Thyroid gland (tissue), 4 donors: ENCODE data around the gene NEUROD6.

Experiments used
- POLR2A ChIP-seq, 2 donors: fragments of 450-650 bp; IDR thresholded peaks; one replicate each; pipeline ENCODE4 v1.6.1; 2017; ENCODE audit warnings: antibody characterized with exemption in 2 of 2, mild to moderate bottlenecking in 2 of 2, moderate library complexity in 1 of 2
- TF ChIP-seq, protein P1 (sequence below), 6 experiments: fragments of 200-600 bp in 3 of 6; fragments of 450-650 bp in 3 of 6; sonication (generic) in 3 of 6; IDR thresholded peaks; one replicate each; pipeline ENCODE4 v1.5.1; 2016 to 2019; ENCODE audit warnings: antibody characterized with exemption in 6 of 6, mild to moderate bottlenecking in 2 of 6, inconsistent platforms in 1 of 6, moderate library complexity in 1 of 6

DNA sequence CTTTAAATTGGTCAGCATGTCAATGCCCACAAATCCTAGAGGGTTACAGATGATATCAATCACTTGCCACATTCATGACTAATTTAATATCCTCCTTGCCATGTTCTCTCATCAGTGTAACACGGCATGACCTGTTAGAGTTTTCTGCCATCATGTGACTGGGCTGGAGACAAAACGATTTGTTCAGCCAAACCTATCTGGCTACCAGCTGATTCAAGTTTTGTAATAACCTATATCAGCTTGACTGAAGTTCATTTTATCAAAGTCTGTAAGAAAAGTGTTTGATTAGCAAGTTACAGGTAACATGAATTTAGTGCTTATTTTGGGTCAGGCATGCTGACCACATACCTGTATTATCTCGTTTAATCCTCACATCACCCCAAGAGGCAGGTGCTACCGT is 25.7 kb downstream of the NEUROD6 start:
- TF ChIP-seq, protein P1, sequence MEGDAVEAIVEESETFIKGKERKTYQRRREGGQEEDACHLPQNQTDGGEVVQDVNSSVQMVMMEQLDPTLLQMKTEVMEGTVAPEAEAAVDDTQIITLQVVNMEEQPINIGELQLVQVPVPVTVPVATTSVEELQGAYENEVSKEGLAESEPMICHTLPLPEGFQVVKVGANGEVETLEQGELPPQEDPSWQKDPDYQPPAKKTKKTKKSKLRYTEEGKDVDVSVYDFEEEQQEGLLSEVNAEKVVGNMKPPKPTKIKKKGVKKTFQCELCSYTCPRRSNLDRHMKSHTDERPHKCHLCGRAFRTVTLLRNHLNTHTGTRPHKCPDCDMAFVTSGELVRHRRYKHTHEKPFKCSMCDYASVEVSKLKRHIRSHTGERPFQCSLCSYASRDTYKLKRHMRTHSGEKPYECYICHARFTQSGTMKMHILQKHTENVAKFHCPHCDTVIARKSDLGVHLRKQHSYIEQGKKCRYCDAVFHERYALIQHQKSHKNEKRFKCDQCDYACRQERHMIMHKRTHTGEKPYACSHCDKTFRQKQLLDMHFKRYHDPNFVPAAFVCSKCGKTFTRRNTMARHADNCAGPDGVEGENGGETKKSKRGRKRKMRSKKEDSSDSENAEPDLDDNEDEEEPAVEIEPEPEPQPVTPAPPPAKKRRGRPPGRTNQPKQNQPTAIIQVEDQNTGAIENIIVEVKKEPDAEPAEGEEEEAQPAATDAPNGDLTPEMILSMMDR (IDR thresholded peaks at IDR 0.05), result no peak
- TF ChIP-seq POLR2A (IDR thresholded peaks at IDR 0.05), result no peak
